Measurements from ENCODE around the gene PRKN. TPM values are rescaled to one million over a fixed set of nuclear protein-coding genes. Genes with fewer than 3 reads are reported as not detected.

Gene PRKN
- total RNA-seq, 1 experiment from 2014 or later: 2.0 TPM

DNA sequence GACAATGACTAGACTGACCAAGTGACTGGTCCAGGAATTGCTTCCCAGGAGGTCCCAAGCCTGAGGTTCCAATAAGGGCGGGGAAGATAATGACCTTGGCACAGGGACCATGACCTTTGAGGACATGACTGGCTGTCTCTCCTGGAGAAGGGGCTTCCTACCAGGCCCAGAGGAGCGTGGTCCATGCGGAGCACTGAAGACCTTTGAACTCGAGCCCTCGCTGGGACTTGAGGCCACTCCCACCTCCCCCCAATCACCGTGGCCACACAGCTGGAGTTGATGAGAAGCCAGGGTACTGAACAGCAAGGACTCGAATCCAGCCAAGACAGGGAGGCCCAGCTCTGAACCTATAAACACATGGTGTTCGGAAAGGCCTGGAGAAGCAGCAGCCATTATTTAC, 677.0 kb downstream of the PRKN start:
- Histone ChIP-seq H2BK5ac (ENCODE audit: insufficient read length, low read length) (no peak overlapping the region), H4K20me1 (ENCODE audit: control insufficient read depth, insufficient read depth, insufficient read length) (no peaks in the 10 kb centered on the region), H4K91ac (ENCODE audit: insufficient read length, low read depth, low read length) (no peak overlapping the region), H3K56ac (ENCODE audit: insufficient read length, low read depth, low read length) (no peak overlapping the region), H2BK20ac (ENCODE audit: low read depth, low read length, poor library complexity, severe bottlenecking) (no peak overlapping the region), H3K27me3 (ENCODE audit: insufficient read depth, low read length) (no peaks in the 10 kb centered on the region), H3K4me2 (ENCODE audit: insufficient read depth, insufficient read length, low read length) (no peak overlapping the region), H2AFZ (ENCODE audit: low read length) (no peak overlapping the region), H3K79me1 (ENCODE audit: insufficient read depth, low read depth, low read length, poor library complexity, severe bottlenecking) (no peaks in the 10 kb centered on the region), H3T11ph (ENCODE audit: low read length) (no peak overlapping the region), H2BK12ac (ENCODE audit: insufficient read length, low read depth, low read length) (no peak overlapping the region), H3K23ac (ENCODE audit: insufficient read length, low read depth, low read length) (no peak overlapping the region), H4K8ac (replicated peaks; ENCODE audit: insufficient read length, low read depth, low read length) (no peak overlapping the region), H3K9ac (ENCODE audit: extremely low read depth, insufficient read length, low read length) (no peak overlapping the region), H3K27ac (ENCODE audit: insufficient read length, low read depth, low read length) (no peak overlapping the region), H3K23me2 (ENCODE audit: insufficient read length, low read depth, low read length, poor library complexity, severe bottlenecking) (no peaks in the 10 kb centered on the region), H2BK15ac (ENCODE audit: low read depth, low read length) (no peak overlapping the region), H3K4me1 (ENCODE audit: insufficient read depth, low read length) (no peaks in the 10 kb centered on the region), H2AK5ac (ENCODE audit: insufficient read length, low read length) (no peak overlapping the region), H3K79me2 (ENCODE audit: insufficient read depth, low read length) (no peaks in the 10 kb centered on the region), H3K14ac (ENCODE audit: insufficient read depth, low read length) (no peak overlapping the region), H2BK120ac (ENCODE audit: low read depth, low read length, poor library complexity, severe bottlenecking) (no peak overlapping the region), H3K4ac (ENCODE audit: low read depth, low read length) (no peak overlapping the region), H4K5ac (ENCODE audit: insufficient read length, low read depth, low read length) (no peak overlapping the region), H3K18ac (ENCODE audit: insufficient read length, low read depth, low read length) (no peak overlapping the region), H3K9me3 (ENCODE audit: control insufficient read depth, low read depth, low read length) (no peaks in the 10 kb centered on the region)
- WGBS (ENCODE audit: extremely low coverage, insufficient read length, low lambda C conversion rate): no CpG with 5 or more reads among the region's 8 CpGs
- no peak for DNase-seq
- no peaks in the 10 kb centered on the region for H3K27me3 Mint-ChIP-seq (ENCODE audit: low read depth)
- peaks cover 7% of the 10 kb centered on the region in 2 experiments for H3K4me1 Mint-ChIP-seq
- no peaks in the 10 kb centered on the region for H3K36me3 Mint-ChIP-seq (ENCODE audit: insufficient read depth in 1 of 3, low read depth in 3 of 3)
- no peak overlapping the region for H3K27ac Mint-ChIP-seq
- H3K9me3 Mint-ChIP-seq: no peaks in the 10 kb centered on the region
- TF ChIP-seq, protein P1, sequence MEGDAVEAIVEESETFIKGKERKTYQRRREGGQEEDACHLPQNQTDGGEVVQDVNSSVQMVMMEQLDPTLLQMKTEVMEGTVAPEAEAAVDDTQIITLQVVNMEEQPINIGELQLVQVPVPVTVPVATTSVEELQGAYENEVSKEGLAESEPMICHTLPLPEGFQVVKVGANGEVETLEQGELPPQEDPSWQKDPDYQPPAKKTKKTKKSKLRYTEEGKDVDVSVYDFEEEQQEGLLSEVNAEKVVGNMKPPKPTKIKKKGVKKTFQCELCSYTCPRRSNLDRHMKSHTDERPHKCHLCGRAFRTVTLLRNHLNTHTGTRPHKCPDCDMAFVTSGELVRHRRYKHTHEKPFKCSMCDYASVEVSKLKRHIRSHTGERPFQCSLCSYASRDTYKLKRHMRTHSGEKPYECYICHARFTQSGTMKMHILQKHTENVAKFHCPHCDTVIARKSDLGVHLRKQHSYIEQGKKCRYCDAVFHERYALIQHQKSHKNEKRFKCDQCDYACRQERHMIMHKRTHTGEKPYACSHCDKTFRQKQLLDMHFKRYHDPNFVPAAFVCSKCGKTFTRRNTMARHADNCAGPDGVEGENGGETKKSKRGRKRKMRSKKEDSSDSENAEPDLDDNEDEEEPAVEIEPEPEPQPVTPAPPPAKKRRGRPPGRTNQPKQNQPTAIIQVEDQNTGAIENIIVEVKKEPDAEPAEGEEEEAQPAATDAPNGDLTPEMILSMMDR (conservative IDR thresholded peaks at IDR 0.05): no peak
- no peak overlapping the region for H3K4me3 Mint-ChIP-seq
